Measurements from ENCODE around the gene CDC42SE1. TPM values are rescaled to one million over a fixed set of nuclear protein-coding genes. Genes with fewer than 3 reads are reported as not detected.

CDC42SE1 gene
- total and polyA plus RNA-seq, 9 of the 15 experiments (the other 6 are each of a cell fraction or from before 2014, with no cell fraction given) = 78.1 to 189 (median 114) TPM

- TF ChIP-seq ZBTB9 (CRISPR knock-in tag; IDR thresholded peaks at IDR 0.05) (peak; percentile 92), ZBTB7A (IDR thresholded peaks at IDR 0.05; ENCODE audit: borderline replicate concordance, control insufficient read depth, low read depth, low read length) (peak; percentile 99), TEAD4 (IDR thresholded peaks at IDR 0.05; ENCODE audit: low read length) (no peak), TEAD4 (CRISPR knock-in tag; IDR thresholded peaks at IDR 0.05; ENCODE audit: borderline replicate concordance) (no peak), ELF2 (CRISPR knock-in tag; IDR thresholded peaks at IDR 0.05) (peak; percentile 55; the same call in 1 of the 2 replicates), RAD21 (CRISPR knock-in tag; conservative IDR thresholded peaks at IDR 0.05 in 1 of 2, IDR thresholded peaks at IDR 0.05 in 1 of 2) (peak; percentile 45 to 59), ZKSCAN1 (IDR thresholded peaks at IDR 0.05; ENCODE audit: low read depth, low read length) (peak; percentile 46; the same call in 1 of the 2 replicates), ZNF174 (CRISPR knock-in tag; IDR thresholded peaks at IDR 0.05) (no peak), FOXK2 (conservative IDR thresholded peaks at IDR 0.05 in 1 of 2, IDR thresholded peaks at IDR 0.05 in 1 of 2; ENCODE audit: low read depth in 2 of 2) (no peak), HOXB6 (CRISPR knock-in tag; IDR thresholded peaks at IDR 0.05; ENCODE audit: borderline replicate concordance) (no peak), NR2F6 (CRISPR knock-in tag; IDR thresholded peaks at IDR 0.05) (no peak), MLX (CRISPR knock-in tag; conservative IDR thresholded peaks at IDR 0.05) (0 out of 4 replicates have a peak, but pooled peaks of 1 of the 2 experiments have one; percentile 56), MEF2A (IDR thresholded peaks at IDR 0.05; ENCODE audit: control insufficient read depth, low read depth, low read length) (no peak), BRF2 (IDR thresholded peaks at IDR 0.05; ENCODE audit: borderline replicate concordance, insufficient read depth, insufficient read length) (no peak), HDAC3 (IDR thresholded peaks at IDR 0.05; ENCODE audit: borderline replicate concordance, partially characterized antibody) (peak; percentile 73), TAL1 (IDR thresholded peaks at IDR 0.05) (peak; percentile 2; the same call in 1 of the 2 replicates), ETV5 (CRISPR knock-in tag; IDR thresholded peaks at IDR 0.05; ENCODE audit: low read depth) (peak; percentile 99), ZBTB43 (CRISPR knock-in tag; IDR thresholded peaks at IDR 0.05) (0 out of 2 replicates have a peak, but pooled peaks have one; percentile 51), NRF1 (conservative IDR thresholded peaks at IDR 0.05 in 1 of 2, IDR thresholded peaks at IDR 0.05 in 1 of 2) (peak; percentile 69 to 76), VEZF1 (CRISPR knock-in tag; IDR thresholded peaks at IDR 0.05) (peak; percentile 82)
Observed at GRCh38 chr1:151059109-151060006, at the start of gene CDC42SE1 (continued).

All from K562 (cell line).